Mesendoderm (in vitro differentiated cells): ENCODE measurements around the gene PDSS2.

Experiments
- DNase-seq: peaks from one replicate; pipeline ENCODE4 v3.0.0; 2013
- H2AK5ac ChIP-seq: 2 replicates; pipeline ENCODE4 v1.6.1; 2013; ENCODE audit warnings: low read length, inconsistent platforms
- H2BK120ac ChIP-seq: 2 replicates; pipeline ENCODE4 v1.6.1; 2013; ENCODE audit warnings: low read depth, mild to moderate bottlenecking, low read length, moderate library complexity, mixed read lengths
- H2BK15ac ChIP-seq: replicated peaks from 2 replicates; pipeline ENCODE4 v1.6.1; 2013; ENCODE audit warnings: low read depth, mild to moderate bottlenecking, moderate library complexity
- H2BK5ac ChIP-seq: 2 replicates; pipeline ENCODE4 v1.6.1; 2013; ENCODE audit warnings: low read length, inconsistent platforms
- H3K18ac ChIP-seq: 2 replicates; pipeline ENCODE4 v1.6.1; 2013; ENCODE audit warnings: mild to moderate bottlenecking, low read length, mixed read lengths
- H3K23ac ChIP-seq: one replicate; pipeline ENCODE4 v1.6.1; 2013; ENCODE audit warnings: low read length
- H3K27ac ChIP-seq: 2 replicates; pipeline ENCODE4 v1.5.1; 2013; ENCODE audit warnings: low read depth, mild to moderate bottlenecking, inconsistent platforms, low read length, moderate library complexity
- H3K27me3 ChIP-seq: 2 replicates; pipeline ENCODE4 v1.6.1; 2013; ENCODE audit warnings: low read length, control low read depth, mild to moderate bottlenecking, inconsistent platforms; ENCODE audit not compliant: insufficient read depth, poor library complexity
- H3K36me3 ChIP-seq: 2 replicates; pipeline ENCODE4 v1.6.1; 2013; ENCODE audit warnings: low read length, inconsistent platforms; ENCODE audit not compliant: control insufficient read depth, insufficient read depth
- H3K4ac ChIP-seq: one replicate; pipeline ENCODE4 v1.6.1; 2013; ENCODE audit warnings: low read depth, mild to moderate bottlenecking, low read length, moderate library complexity
- H3K4me1 ChIP-seq: 2 replicates; pipeline ENCODE4 v1.6.1; 2013; ENCODE audit warnings: low read depth, low read length, inconsistent platforms; ENCODE audit not compliant: control insufficient read depth
- H3K4me2 ChIP-seq: 2 replicates; pipeline ENCODE4 v1.6.1; 2013; ENCODE audit warnings: low read length
- H3K4me3 ChIP-seq: 2 replicates; pipeline ENCODE4 v1.5.1; 2013; ENCODE audit warnings: mild to moderate bottlenecking, low read length
- H3K56ac ChIP-seq: one replicate; pipeline ENCODE4 v1.6.1; 2013; ENCODE audit warnings: low read length
- H3K79me1 ChIP-seq: 2 replicates; pipeline ENCODE4 v1.6.1; 2013; ENCODE audit warnings: low read length, inconsistent platforms
- H3K79me2 ChIP-seq: 2 replicates; pipeline ENCODE4 v1.6.1; 2013; ENCODE audit warnings: mild to moderate bottlenecking, low read length; ENCODE audit not compliant: control insufficient read depth, insufficient read depth
- H3K9ac ChIP-seq: 2 replicates; pipeline ENCODE4 v1.6.1; 2013; ENCODE audit warnings: low read length, inconsistent platforms
- H4K5ac ChIP-seq: one replicate; pipeline ENCODE4 v1.6.1; 2013; ENCODE audit warnings: low read length
- H4K8ac ChIP-seq: one replicate; pipeline ENCODE4 v1.6.1; 2013; ENCODE audit warnings: low read depth, mild to moderate bottlenecking, control low read depth, low read length, moderate library complexity
- WGBS: extraction: QIAGEN DNeasy Blood & Tissue Kit; methylation state at CpG from one replicate; pipeline ENCODE4 v1.1.7; 2013; ENCODE audit warnings: low lambda C conversion rate, missing lambda C conversion rate; ENCODE audit not compliant: insufficient coverage; ENCODE audit errors: extremely low coverage; 5-methylcytosine and 5-hydroxymethylcytosine counted together

The PDSS2 gene

GRCh38 chr6:107360476-107360875, 98.9 kb downstream of the PDSS2 start:
- no peak overlapping the region for H3K4me3 ChIP-seq

DNA sequence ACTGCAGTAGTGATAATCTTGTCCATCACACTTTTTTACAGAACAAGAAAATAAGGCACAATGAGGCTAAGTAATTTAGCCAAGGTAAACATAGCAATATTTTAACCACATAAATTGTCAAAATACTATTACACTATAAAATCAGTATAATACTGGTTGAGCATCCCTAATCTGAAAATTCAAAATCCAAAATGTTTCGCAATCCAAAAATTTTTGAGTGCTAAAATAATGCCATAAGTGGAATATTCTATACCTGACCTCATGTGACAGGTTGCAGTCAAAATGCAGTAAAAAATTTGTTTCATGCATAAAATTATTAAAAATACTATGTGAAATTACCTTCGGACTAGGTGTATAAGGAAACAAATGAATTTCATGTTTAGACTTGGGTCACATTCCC, 101.5 kb downstream of the PDSS2 start:
- Histone ChIP-seq H3K79me1 (no peaks in the 10 kb centered on the region), H3K18ac (no peak overlapping the region), H3K4ac (no peak overlapping the region), H2BK5ac (no peak overlapping the region), H3K4me2 (no peak overlapping the region), H3K27ac (no peak overlapping the region), H3K36me3 (no peaks in the 10 kb centered on the region), H4K8ac (no peak overlapping the region), H2BK120ac (no peak overlapping the region), H4K5ac (no peak overlapping the region), H3K9ac (no peak overlapping the region), H2AK5ac (no peak overlapping the region), H2BK15ac (no peak overlapping the region), H3K4me3 (no peak overlapping the region), H3K4me1 (no peaks in the 10 kb centered on the region), H3K27me3 (no peaks in the 10 kb centered on the region), H3K56ac (no peak overlapping the region), H3K23ac (no peak overlapping the region), H3K79me2 (no peaks in the 10 kb centered on the region)
- DNase-seq, result no peak
- WGBS, result no CpG with 5 or more reads among the region's 2 CpGs

More at GRCh38 chr6:107360476-107360875, 98.9 kb downstream of the PDSS2 start:
- Histone ChIP-seq H2BK15ac (no peak overlapping the region), H2BK5ac (no peak overlapping the region), H3K79me1 (no peaks in the 10 kb centered on the region), H3K79me2 (no peaks in the 10 kb centered on the region), H3K27ac (no peak overlapping the region), H3K4me1 (no peaks in the 10 kb centered on the region), H3K9ac (no peak overlapping the region), H3K23ac (no peak overlapping the region), H2AK5ac (no peak overlapping the region), H4K5ac (no peak overlapping the region), H3K4me2 (no peak overlapping the region), H3K18ac (no peak overlapping the region), H4K8ac (no peak overlapping the region), H3K36me3 (no peaks in the 10 kb centered on the region), H3K4ac (no peak overlapping the region), H2BK120ac (no peak overlapping the region), H3K27me3 (no peaks in the 10 kb centered on the region), H3K56ac (no peak overlapping the region)
- no CpG with 5 or more reads among the region's 2 CpGs for WGBS
- no peak for DNase-seq

DNA sequence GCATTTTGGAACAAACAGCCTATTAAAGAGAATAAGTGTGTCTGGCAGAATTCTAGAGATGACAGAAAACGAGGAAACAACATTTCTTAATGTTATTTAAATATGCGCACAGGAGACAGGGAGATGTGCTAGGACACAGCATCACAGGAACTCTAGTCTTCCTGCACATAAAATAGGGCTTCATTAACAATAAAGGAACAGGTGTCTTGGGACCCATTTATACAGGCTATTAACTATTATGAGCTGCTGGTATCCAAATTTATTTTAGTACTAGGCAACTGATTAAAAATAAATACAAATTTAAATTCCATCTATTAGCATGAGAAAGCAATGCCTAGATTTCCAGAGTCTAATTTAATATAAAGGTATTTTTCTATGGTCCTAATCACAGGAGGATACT, 102.3 kb downstream of the PDSS2 start:
- Histone ChIP-seq H3K27ac (no peak overlapping the region), H3K79me2 (no peaks in the 10 kb centered on the region), H2BK120ac (no peak overlapping the region), H3K4me3 (no peak overlapping the region), H3K4me1 (no peaks in the 10 kb centered on the region), H3K56ac (no peak overlapping the region), H4K5ac (no peak overlapping the region), H2BK5ac (no peak overlapping the region), H4K8ac (no peak overlapping the region), H3K27me3 (no peaks in the 10 kb centered on the region), H3K4ac (no peak overlapping the region), H3K18ac (no peak overlapping the region), H2BK15ac (no peak overlapping the region), H3K4me2 (no peak overlapping the region), H3K9ac (no peak overlapping the region), H3K36me3 (no peaks in the 10 kb centered on the region), H2AK5ac (no peak overlapping the region), H3K79me1 (no peaks in the 10 kb centered on the region), H3K23ac (no peak overlapping the region)
- WGBS, result no CpG with 5 or more reads among the region's 2 CpGs
- DNase-seq, result no peak

DNA sequence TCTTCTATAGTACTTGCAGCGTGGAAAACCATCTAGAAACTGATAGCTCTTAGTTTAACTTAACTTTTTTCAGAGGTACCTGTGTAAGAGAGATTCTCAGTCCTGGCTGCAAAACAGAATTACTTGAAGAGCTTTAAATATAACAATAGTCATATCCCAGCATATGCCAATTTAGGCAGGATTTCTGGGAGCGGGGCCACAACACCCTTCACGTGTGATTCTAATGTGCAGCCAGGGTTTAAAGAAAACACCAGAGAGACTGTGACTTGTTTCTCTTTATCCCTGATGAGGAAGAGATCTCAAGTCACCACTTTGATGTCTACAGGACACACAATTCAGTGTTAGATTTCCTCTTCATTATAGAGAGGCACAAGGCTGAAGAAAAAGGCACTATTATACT, 103.7 kb downstream of the PDSS2 start:
- Histone ChIP-seq H2BK15ac (no peak overlapping the region), H3K27me3 (no peaks in the 10 kb centered on the region), H3K4me2 (no peak overlapping the region), H3K4me3 (no peak overlapping the region), H4K8ac (no peak overlapping the region), H3K23ac (no peak overlapping the region), H3K4me1 (no peaks in the 10 kb centered on the region), H3K18ac (no peak overlapping the region), H3K9ac (no peak overlapping the region), H2BK5ac (no peak overlapping the region), H3K79me1 (no peaks in the 10 kb centered on the region), H2BK120ac (no peak overlapping the region), H3K56ac (no peak overlapping the region), H2AK5ac (no peak overlapping the region), H4K5ac (no peak overlapping the region), H3K79me2 (no peaks in the 10 kb centered on the region), H3K27ac (no peak overlapping the region), H3K4ac (no peak overlapping the region), H3K36me3 (no peaks in the 10 kb centered on the region)
- no CpG with 5 or more reads among the region's 3 CpGs for WGBS
- no peak for DNase-seq

- Histone ChIP-seq H3K27me3 (no peaks in the 10 kb centered on the region), H3K18ac (no peak overlapping the region), H3K79me2 (no peaks in the 10 kb centered on the region), H3K4me3 (no peak overlapping the region), H3K36me3 (no peaks in the 10 kb centered on the region), H3K4ac (no peak overlapping the region), H4K5ac (no peak overlapping the region), H2BK5ac (no peak overlapping the region), H3K79me1 (no peaks in the 10 kb centered on the region), H4K8ac (no peak overlapping the region), H2BK15ac (no peak overlapping the region), H3K4me2 (no peak overlapping the region), H3K4me1 (no peaks in the 10 kb centered on the region), H3K9ac (no peak overlapping the region), H3K23ac (no peak overlapping the region), H3K56ac (no peak overlapping the region), H2AK5ac (no peak overlapping the region), H3K27ac (no peak overlapping the region), H2BK120ac (no peak overlapping the region)
- no peak for DNase-seq
- WGBS, result no CpG with 5 or more reads among the region's 2 CpGs
Measured at GRCh38 chr6:107354451-107354850, 104.9 kb downstream of the PDSS2 start.

GRCh38 chr6:107353773-107354382, 105.5 kb downstream of the PDSS2 start:
- no peak overlapping the region for H3K23ac ChIP-seq
- no CpG with 5 or more reads among the region's 1 CpG for WGBS

More at GRCh38 chr6:107353773-107354382, 105.5 kb downstream of the PDSS2 start:
- Histone ChIP-seq H3K79me2 (no peaks in the 10 kb centered on the region), H3K4ac (no peak overlapping the region), H2BK5ac (no peak overlapping the region), H3K27ac (no peak overlapping the region), H3K18ac (no peak overlapping the region), H3K56ac (no peak overlapping the region), H3K9ac (no peak overlapping the region), H3K4me3 (no peak overlapping the region), H3K4me2 (no peak overlapping the region), H3K79me1 (no peaks in the 10 kb centered on the region), H3K36me3 (no peaks in the 10 kb centered on the region), H2BK15ac (no peak overlapping the region), H4K5ac (no peak overlapping the region), H4K8ac (no peak overlapping the region), H2AK5ac (no peak overlapping the region), H2BK120ac (no peak overlapping the region), H3K4me1 (no peaks in the 10 kb centered on the region), H3K27me3 (no peaks in the 10 kb centered on the region)
- no peak for DNase-seq
